ENCODE data around the gene HOXA6.

HOXA6 gene

DNA sequence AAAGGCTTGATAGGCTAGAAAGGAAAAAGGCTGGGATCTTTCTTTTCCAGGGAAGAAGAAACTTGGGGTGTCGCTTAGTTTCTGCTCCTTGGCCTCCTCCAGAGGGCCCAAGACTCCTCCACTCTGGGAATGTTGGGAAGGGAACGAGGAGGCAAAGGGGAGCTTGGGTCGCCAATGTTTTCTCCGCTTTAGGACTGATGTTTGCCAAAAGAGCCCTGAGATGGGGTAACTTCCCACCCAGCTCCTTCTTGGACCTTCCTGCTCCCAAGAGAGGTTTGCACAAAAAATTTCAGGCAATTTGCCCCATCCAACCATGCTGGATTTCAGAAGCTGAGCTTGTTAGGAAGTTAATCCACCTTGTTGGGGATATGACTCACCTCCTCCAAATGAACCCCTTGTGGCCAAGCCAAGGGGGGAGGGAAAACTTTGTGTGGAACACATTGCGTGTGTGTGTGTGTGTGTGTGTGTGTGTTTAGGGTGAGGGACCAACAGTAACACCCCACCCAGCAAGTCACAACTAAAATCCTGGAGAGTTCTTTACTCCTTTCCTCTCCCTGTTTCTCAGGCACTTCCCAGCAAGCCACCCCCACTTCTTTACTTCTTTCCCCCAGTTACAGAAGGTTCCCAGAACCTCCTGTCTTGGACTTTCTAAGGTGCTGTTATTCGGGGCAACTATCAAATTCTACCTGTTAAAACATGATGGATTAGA, 36.4 kb downstream of the HOXA6 start:
- FAIRE-seq, result no peak
- no peak for TF ChIP-seq POLR2A (IDR thresholded peaks at IDR 0.05; ENCODE audit: low read depth, low read length)
- no peak for TF ChIP-seq TAF1 (IDR thresholded peaks at IDR 0.05; ENCODE audit: borderline replicate concordance, low read depth, low read length)
- no peak for TF ChIP-seq POLR2AphosphoS5 (IDR thresholded peaks at IDR 0.05; ENCODE audit: low read depth, low read length)
- no peak for DNase-seq (ENCODE audit: insufficient read length)

DNA sequence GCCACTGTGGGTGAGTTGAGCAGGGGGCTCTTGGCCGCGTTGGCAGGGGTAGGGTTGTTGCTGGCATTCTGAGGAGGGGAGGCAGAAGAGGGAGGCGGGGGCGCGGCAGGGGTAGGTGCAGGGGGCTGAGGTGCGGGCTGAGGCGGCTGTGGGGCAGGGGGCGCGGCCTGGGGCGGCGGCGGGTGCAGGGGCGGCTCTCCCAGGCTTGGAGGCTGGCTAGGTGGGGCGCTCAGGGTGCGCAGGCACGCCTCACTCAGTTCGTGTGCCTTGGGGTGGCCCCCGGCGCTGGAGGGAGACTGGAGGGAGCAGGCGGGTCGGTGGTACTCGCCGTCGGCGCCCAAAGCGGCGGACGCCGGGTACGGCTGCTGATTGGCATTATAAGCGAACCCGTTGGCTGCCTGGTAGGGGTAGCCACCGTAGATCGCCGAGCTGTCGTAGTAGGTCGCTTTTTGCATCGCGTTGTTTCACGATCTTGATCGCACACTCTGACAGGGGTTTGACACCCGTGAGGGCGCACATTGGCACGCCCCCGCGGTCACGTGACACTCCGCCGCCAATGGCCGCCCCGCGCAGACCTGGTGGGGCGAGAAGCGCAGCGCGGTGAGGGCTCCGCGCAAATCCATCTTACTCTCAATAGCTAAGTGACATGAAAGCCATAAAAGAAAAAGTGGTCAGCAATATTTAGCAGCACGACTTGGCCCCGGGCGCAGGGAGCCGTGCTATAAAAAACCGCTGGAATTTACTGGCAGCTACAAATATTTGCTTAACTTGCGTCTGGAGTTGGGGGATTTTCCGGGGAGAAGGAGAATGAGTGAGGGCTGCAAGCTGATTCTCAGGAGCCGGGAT, 37.2 kb downstream of the HOXA6 start:
- DNase-seq (ENCODE audit: insufficient read length) (no peak), FAIRE-seq (no peak)
- TF ChIP-seq POLR2AphosphoS5 (IDR thresholded peaks at IDR 0.05; ENCODE audit: low read depth, low read length) (no peak), TAF1 (IDR thresholded peaks at IDR 0.05; ENCODE audit: borderline replicate concordance, low read depth, low read length) (no peak), POLR2A (IDR thresholded peaks at IDR 0.05; ENCODE audit: low read depth, low read length) (no peak)

DNA sequence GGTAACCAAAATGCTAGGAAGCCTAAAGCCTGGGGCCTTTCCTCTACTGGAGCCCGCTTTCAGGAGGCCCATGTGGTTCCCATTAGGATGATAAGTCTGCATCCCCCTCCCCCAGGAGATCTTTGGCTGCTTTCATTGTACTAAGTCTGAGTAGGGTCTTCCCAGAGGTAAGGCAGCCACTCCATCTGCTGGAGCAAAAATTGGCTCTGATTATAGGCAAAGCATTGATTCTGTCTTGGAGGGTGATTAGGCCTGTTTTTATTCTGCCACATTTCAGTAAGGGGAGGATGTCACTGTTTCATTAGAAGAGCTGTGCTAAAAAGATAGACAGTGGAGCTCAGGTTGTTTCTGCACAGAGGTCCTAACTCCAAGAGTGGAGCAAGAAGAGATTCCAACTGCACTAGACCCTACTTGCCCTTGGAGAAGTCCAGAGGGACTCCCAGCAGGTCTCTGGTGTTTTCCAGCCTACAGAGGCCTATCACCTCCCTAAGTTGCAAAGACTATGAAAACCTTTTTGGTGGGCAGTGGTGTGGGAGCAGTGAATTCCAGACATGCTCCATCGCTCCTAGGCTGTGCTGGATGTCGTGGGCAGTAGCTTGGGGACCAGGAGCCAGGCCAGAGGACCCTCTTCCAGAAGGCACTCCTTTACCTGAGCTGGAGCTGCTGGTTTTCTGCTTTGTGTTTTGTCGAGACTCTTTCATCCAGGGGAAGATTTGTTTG, 37.9 kb downstream of the HOXA6 start:
- no peak for TF ChIP-seq TAF1 (IDR thresholded peaks at IDR 0.05; ENCODE audit: borderline replicate concordance, low read depth, low read length)
- TF ChIP-seq POLR2AphosphoS5 (IDR thresholded peaks at IDR 0.05; ENCODE audit: low read depth, low read length), result no peak
- TF ChIP-seq POLR2A (IDR thresholded peaks at IDR 0.05; ENCODE audit: low read depth, low read length), result no peak
- DNase-seq (ENCODE audit: insufficient read length), result no peak
- no peak for FAIRE-seq

DNA sequence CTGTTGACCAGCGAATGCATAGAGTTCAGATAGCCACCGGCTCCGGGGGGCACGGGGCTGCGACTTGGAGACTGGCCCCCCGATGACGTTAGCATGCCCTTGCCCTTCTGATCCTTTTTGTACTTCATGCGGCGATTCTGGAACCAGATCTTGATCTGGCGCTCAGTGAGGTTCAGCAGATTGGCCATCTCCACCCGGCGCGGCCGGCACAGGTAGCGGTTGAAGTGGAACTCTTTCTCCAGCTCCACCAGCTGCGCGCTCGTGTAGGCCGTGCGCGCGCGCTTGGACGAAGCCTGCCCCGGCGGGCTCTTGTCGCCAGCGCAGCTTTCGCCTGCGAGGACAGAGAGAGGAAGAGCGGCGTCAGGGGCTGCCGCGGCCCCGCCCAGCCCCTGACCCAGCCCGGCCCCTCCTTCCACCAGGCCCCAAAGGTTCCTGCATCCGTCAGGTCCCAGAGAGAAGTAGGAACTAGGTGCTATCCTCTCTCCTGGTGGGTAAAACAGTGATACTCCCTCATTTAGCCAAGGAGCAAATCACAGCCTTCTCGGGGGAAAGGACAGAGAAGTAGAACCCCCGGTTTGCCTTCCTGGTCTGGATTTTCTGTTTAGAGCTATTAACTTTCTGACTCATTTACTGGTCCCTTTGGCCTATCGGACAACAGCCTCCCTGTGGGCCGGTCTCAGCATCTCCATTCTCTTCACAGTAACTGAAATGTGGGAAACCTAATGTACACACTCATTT, 39.0 kb downstream of the HOXA6 start:
- FAIRE-seq (no peak), DNase-seq (ENCODE audit: insufficient read length) (no peak)

DNA sequence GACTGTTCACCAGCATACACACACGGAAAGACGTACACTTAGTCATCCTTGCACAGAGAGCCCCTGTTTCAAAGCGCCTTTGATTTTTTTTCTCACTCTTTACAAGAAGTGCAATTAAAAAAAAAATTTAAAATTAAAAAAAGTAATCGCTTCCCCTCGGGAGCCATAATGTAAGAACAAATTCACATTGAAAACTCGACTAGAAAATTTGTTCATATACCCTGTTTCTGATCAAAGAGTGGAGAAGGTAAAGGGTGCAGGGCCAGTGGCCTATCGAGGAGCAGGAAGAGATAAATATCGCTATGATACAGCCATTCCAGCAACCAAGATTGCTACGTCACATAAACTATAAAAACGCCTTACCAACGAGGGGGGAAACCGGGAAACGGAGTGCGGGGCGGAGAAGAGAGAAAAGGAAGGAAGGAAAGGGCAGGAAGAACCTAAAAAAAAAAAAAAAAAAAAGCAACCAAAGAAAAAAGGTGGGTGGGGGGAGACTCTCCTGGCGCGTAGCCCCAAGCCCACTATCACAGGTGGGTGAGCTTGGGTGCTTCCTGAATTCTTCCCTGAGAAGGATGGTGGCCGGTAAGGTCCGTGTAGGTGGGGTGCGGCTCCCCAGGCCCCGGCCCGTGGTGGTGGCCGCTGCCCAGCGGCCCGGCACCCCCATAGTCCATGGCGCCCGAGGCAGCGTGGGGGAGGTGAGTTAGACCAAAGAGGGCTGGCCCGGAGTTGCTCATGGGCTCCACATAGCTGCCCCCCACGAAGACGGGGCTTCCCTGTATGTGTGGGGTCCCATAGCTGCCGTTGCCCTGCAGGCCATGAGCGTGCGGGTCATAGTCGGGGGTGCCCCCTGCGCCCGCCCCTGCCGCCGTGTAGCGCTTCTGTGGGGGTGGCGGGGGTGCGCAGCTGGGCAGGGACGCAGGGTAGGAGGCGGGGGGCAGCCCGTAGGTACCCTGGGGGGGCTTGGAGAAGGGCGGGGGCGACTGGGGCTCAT, 39.9 kb downstream of the HOXA6 start:
- DNase-seq (ENCODE audit: insufficient read length) (no peak), FAIRE-seq (no peak)
- TF ChIP-seq POLR2AphosphoS5 (IDR thresholded peaks at IDR 0.05; ENCODE audit: low read depth, low read length) (no peak), TAF1 (IDR thresholded peaks at IDR 0.05; ENCODE audit: borderline replicate concordance, low read depth, low read length) (no peak), POLR2A (IDR thresholded peaks at IDR 0.05; ENCODE audit: low read depth, low read length) (no peak)

More for the DNA sequence above, 39.0 kb downstream of the HOXA6 start:
- TF ChIP-seq TAF1 (IDR thresholded peaks at IDR 0.05; ENCODE audit: borderline replicate concordance, low read depth, low read length) (no peak), POLR2AphosphoS5 (IDR thresholded peaks at IDR 0.05; ENCODE audit: low read depth, low read length) (no peak), POLR2A (IDR thresholded peaks at IDR 0.05; ENCODE audit: low read depth, low read length) (no peak)

DNA sequence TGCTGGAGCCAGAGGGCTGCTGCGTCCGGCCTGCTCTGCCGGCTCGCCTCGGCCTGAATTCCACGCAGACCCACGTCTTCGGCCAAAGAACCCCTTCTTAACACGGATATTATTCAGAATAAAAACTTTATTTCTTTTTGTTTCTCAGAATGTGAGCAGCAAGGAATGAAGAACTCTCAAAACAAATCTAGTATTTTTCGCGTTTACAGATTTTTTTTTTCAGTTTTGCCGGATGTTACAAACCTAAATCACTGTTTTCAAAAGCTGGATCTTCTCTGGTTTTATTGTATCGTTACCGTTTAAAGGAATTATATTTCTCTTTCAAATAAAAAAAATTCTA, 40.7 kb downstream of the HOXA6 start:
- no peak for FAIRE-seq
- TF ChIP-seq TAF1 (IDR thresholded peaks at IDR 0.05; ENCODE audit: borderline replicate concordance, low read depth, low read length), result no peak
- TF ChIP-seq POLR2AphosphoS5 (IDR thresholded peaks at IDR 0.05; ENCODE audit: low read depth, low read length), result no peak
- TF ChIP-seq POLR2A (IDR thresholded peaks at IDR 0.05; ENCODE audit: low read depth, low read length), result no peak
- DNase-seq (ENCODE audit: insufficient read length), result no peak

DNA sequence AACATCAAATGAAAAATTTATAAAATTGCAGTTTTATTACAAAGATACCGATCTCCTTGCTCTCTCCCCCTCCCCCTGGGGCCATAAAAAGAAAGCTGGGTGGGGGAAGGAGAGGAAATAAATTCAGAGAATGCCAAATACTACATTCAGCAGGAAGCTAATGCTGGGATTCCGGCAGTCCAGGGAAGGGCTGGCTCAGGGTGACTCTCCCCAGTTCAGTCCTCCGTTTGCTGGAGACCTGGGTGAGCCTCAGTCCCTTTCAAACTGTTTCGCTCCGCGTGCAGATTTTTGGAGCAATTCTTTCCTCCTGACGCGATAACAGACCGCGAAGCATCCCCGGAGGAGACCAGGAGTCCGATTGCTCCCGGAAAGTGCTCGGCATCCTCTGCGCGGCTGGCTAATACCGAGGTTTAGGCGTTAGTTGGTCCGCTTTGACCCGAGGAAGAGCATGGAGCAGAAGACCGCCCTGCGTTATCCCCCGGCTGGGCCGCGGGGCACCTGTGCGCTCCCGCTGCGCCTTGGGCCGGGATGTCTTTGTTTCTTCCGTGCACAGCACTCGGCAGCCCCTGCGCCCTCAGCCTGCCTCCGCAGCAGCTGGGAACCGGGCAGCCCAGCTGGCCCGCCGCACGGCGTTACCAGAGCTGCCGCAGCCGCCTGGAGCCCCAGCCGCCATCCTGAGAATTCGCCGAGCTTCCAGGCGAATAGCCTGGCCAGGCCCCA, 41.2 kb downstream of the HOXA6 start:
- TF ChIP-seq TAF1 (IDR thresholded peaks at IDR 0.05; ENCODE audit: borderline replicate concordance, low read depth, low read length) (no peak), POLR2A (IDR thresholded peaks at IDR 0.05; ENCODE audit: low read depth, low read length) (no peak), POLR2AphosphoS5 (IDR thresholded peaks at IDR 0.05; ENCODE audit: low read depth, low read length) (no peak)
- DNase-seq (ENCODE audit: insufficient read length) (no peak), FAIRE-seq (no peak)

DNA sequence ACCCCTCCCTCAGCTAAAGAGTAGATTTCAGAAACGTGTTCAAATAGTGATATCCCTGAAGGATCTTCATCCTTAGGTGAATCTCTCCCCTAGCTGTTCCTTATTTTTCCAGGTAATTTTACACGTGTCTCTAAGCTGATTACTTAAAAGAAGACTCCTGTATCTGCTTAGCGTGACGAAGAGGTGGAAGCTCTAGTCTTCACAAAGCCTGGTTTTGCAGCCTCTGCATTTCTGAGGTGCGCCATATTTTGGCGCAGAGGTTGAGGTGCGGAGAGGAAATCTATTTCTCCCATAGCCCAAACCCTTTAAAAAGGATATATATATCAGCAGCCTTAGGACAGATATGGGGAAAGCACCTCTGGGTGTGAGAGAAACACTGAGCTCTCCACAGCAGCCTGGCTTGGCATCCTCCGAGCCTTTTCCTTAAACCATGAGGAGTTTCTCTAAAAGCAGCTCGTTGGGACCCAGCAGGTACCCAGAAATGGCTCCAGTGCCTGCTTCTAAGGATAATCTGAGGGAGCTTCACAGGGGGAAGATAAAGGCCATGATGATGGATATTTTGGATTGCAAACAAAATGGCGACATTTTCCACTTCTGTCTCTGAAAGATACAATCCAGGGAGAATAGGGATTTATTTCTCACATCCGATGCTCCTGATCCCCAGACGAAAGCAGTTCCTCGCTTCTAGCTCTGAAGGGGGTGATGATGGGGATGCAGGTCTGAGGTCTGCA, 42.1 kb downstream of the HOXA6 start:
- no peak for DNase-seq (ENCODE audit: insufficient read length)
- FAIRE-seq, result no peak
- TF ChIP-seq TAF1 (IDR thresholded peaks at IDR 0.05; ENCODE audit: borderline replicate concordance, low read depth, low read length) (no peak), POLR2AphosphoS5 (IDR thresholded peaks at IDR 0.05; ENCODE audit: low read depth, low read length) (no peak), POLR2A (IDR thresholded peaks at IDR 0.05; ENCODE audit: low read depth, low read length) (no peak)

Measured in GM12892 (cell line).